ENCODE results near the gene CABLES2.
A peak's percentile ranks its signal among the peaks of the same experiment; 100 is the strongest.

Gene CABLES2, protein sequence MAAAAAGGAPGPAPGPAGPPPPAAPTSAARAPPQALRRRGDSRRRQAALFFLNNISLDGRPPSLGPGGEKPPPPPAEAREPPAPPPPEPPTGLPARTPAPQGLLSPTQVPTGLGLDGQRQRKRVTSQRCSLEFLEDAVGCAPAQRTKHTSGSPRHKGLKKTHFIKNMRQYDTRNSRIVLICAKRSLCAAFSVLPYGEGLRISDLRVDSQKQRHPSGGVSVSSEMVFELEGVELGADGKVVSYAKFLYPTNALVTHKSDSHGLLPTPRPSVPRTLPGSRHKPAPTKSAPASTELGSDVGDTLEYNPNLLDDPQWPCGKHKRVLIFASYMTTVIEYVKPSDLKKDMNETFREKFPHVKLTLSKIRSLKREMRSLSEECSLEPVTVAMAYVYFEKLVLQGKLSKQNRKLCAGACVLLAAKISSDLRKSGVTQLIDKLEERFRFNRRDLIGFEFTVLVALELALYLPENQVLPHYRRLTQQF

DNA sequence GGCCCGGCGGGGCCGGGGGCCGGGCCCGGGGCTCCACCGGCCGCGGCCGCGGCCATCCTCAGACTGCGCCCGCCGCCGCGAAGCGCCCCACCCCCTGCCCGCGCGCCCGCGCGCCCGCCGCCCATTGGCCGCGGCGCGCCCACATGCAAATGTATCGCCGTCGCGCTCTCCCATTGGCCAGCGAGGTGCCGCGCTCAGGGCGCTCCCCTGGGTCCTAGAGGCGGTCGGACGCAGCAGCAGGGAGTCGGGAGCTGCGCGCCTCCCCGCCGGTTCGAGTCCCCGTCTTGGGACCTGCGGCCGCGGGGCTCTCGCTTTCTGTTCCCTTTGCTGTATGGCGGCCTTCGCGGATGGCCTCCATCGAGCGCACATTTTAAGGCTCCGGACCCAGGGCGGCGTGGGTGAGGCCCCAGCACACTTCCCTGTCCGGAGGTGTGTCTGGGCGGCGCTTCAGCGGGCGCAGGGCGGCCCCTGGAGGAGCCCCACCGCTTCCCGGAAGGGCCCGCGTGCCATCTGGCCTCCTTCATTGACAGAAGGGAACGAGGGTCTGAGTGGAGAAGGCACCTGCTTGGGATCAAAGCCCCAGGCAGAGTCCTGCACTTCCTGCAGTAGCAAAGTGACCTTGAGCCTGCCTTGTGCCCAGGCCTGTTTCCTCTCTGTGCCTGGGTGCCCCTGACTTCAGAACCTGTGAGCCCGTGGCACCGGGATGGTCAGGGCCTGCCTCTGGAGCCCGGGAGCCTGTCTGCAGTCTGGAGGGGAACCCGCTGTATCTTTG is at the start of gene CABLES2:
Gene CABLES2 (minus strand): TSS at position 65 of the 772 bp plus-strand sequence. CDS start 9 bp downstream, at position 56.
- peak; percentile 86 for DNase-seq (ENCODE audit: low read depth)

DNA sequence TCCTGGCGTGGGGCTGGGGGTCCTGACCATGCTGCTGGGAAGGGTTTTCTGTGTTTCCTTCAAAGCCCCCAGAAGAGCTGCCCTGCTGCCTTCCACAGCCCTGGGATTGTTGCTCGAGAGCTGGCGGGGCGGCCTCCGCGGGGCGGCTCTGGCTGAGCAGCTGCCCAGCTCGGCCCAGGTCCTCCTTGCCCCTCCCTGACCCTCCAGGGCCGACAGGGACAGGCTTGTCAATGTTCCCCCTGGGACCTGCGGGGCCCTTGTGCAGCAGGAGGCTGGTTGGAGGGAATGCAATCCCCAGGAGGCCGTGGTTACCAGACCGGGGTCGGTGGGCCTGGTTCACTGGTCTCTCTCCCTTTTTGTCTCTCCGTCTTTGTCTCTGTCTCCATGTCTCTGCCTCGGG is 48.8 kb upstream of the CABLES2 start:
- no peak for DNase-seq (ENCODE audit: low read depth)

DNA sequence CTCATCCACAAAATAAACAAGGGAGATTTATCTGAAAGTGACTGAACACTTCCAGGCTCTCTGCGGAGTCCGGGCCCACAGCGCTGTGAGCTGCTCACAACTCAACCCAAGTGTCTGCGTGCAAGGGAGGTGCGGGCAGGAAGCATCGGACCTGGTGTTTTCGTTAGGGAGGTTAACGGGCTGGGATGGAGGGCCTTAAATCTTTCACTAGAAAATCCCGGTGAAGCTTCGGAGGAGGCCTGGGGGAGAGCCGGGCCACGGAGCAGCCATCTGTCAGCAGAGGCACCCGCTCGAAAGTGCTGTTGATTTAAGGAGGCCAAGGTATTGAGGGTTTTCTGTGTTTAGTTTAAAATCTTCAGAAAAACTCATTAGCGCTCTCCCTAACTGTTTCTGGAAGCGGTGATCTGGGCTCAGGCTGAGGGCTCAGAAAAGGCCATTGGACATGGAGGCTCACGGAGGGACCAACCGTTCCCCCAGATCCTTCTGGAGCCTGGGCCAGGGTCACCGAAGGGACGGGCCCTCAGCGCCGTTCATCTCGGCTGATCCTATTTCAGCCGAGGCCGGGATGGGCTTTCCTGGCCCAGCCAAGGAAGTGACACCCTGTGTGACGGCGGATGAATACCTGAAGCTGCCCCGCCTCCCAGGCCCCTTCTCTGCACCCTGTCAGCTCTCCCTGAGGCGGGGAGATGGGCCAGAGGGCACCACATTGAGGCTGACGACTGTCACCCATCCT is 48.0 kb upstream of the CABLES2 start:
- no peak for DNase-seq (ENCODE audit: low read depth)

DNA sequence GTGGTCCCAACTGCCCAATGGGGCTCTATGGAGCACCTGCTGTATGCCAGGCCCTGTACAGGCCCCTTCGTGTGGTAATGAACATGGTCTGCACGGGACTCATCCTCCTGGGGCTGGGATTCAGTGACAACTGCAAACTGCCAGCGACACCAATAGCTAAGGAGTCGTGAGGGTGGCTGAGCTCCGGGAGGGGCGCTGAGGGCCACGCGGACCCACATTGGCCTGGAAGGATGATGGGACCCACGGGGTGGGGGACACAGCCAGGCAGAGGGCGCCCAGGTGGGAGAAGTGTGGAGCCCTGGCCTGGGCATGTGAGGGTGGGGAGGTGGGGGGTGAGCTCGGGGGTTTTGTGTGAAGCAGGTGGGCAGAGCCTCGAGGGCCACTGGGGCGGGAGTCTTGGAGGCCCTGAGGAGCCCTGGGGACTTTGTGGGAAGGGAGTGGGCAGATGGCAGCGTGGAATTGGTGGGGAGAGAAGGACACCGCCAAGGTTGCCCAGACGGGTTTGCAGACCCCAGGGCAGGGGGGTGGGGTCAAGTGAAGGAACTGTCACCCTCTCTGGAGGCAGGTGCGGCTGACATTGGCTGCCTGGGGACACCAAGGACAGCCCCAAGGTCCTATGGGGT is 46.2 kb upstream of the CABLES2 start:
- no peak for DNase-seq (ENCODE audit: low read depth)

DNA sequence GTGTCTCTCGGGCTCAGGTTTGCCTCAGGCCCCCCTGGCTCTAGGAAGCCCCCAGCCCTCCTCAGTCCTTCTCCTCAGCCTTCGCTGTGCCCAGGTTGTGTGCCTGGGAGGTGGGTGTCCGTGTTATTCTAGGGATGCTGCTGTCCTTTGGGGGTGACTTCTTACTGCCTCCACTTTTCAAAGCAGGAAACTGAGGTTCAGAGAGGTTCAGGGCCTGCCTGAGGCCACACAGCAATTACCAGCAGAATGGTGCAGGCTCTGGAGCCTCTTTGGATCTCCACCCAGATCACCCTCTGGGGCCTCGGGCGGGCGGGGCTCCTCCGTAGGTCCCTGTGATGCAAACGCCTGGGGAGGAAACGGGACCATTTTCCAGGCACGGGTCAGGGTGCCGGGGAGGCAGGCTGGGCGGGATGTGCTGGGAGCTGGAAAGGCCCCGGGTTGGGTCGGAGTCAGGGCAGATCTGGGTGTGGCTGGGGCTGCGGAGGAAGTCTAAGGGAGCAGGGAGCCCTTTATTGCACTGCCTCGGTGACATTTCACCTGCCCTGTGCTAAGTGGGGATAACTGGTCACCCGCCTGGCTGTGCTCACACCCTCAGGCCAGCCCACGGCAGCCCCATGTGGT is 45.5 kb upstream of the CABLES2 start:
- no peak for DNase-seq (ENCODE audit: low read depth)

DNA sequence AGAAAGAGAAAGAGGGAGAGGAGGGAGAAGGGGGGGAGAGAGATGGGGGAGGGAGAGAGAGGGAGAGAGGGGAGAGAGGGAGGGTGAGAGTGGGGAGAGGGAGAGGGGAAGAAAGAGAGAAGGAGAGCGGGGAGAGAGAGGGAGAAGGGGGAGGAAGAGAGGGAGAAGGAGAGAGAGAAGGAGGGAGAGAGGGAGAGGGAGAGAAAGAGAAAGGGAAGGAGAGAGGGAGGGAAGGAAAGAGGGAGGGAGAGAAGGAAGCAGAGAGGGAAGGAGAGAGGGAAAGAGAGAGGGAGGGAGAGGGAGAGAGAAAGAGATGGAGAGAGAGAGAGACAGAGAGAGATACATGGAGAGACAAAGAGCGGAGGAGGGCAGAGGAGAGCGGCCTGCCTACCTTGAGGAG is 44.9 kb upstream of the CABLES2 start:
- no peak for DNase-seq (ENCODE audit: low read depth)

DNA sequence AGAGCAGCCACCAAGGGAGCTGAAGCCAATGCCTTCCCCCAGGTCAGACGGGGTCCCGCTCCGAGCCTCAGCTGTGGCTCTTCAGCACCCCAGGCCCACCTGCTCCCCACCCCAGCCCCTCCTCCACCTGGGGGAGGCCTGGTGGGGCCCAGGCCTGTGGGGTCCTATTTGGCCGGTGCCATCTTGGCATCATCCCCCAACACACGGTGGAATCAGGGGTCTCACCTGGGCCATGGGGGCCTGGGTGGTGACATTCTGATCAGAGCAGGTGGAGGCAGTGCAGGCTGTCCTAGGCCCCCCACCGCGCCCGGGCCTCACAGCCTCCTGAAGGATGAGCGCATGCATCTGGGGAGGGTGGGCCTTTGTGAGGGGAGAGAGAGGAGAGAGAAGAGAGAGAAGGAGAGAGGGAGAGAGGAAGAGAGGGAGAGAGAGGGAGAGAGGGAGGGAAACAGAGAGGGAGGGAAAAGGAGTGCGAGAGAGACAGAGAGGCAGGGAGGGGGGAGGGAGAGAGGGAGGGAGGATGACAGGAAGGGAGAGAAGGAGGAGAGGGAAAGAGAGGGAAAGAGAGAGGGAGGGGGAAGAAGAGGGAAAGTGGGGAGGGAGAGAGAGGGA is 44.2 kb upstream of the CABLES2 start:
- DNase-seq (ENCODE audit: low read depth), result no peak

DNA sequence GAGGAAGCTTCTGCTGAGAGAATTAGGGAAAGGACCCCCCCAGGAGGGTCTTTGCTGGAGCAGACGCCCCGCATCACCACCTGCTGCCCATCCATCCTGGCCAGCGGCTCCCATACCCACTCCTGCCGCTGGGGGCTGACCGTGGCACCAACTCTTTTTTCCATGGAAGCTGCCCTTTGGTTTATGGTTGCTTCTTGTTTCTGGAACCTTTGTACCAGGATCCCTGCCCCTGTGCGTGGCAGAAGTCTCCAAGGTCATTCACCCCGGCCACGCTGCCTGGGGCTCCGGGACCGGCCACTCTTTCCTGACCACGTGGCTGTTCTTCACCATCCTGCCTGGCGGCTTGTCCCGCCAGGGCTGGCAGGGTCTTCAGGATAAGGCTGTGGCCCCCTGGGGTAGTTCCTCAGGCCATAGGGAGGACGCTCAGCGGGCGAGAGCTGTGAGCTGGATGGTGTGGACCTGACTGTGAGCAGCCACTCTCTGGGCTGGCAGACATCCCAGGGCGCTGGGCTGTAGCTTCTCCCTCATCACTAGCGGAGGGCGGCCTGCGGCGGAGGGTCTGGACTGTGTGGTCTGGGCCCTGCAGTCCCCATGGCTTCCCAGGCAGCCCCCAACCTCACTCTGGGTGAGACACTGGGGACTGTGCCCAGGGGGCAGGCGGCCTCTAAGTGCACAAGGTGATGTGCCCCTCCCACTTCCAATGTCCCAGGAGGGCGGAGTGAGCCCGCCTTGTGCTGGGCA is 43.0 kb upstream of the CABLES2 start:
- DNase-seq (ENCODE audit: low read depth), result no peak

DNA sequence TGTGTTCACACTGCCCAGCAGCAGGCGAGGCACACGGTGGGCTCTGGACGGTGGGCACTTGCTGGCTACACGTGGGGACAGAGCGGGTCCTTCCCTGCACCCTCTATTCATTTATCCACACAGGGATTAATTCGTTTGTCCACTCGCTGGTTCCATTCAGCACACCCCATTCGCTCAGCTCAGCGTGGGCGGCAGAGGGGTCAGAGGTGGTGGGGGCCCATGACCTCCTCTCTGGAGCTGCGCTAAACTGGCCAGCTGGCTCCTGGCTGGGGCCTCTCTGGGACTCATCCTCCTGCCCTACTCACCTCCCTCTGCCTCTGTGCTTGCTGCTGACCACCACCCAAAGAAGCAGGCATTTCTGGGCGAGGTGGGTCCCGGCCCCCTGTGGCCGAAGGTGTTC is 41.7 kb upstream of the CABLES2 start:
- no peak for DNase-seq (ENCODE audit: low read depth)

DNA sequence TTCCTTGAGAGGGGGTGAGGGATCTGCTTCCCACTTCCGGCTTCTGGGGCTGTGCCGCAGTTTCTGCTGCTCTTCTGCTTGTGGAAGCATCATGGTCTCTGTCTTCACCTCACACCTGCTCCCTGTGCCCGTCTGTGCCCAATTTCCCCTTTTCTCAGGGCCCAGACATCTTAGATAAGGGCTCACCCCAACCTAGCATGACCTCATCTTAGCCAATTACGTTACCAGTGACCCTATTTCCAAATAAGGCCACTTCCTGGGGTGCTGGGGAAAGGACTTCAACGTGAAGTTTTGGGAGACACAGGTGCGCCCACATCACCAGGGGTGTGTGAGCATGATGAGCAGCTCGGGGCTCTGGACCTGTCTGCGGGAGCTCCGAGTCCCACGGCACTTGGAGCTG is 41.0 kb upstream of the CABLES2 start:
- no peak for DNase-seq (ENCODE audit: low read depth)

DNA sequence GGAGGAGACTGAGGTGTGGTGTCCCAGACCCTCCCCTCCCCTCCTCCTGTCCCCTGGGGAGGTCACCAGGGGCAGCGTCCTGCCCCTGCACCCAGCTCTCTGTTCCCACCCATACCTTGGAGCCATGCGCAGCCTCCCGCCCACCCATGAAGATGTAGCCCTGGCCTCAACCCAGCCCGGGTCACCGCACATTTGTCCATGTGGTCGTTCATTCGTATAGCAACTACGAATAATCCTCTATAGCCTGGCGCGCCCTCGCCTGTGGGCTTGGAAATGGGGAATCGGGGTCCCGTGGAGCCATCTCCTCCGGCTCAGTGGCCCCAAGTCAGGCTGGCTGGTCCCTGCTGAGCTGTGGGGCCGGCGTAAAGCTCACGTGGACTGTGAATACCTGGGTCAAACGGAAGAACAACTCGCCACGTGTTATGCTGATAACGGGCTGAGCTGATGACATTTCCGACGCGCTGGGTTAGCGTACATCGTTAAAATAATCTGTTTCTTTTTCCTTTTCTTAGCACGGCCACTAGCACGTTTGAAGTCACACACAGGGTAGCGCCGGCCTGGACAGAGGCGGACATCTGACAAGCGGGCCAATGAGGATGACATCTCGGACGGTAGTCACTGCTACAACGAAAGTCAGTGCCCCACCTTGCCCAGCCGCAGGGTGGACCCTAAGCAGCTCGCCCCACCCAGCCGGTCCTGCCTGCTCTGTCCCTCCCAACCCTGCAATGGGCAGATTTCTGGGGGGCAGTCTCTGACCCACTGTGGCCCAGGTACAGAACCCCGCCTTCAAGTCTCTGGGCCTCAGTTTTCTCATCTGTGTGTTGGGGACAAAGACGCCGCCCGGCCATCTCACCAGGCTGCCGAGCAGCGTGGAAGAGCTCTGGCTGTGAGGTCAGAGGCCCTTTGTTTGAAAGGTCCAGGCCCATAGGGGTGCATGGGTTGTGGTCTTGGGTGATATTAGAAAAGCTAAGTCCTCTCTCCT is 40.1 kb upstream of the CABLES2 start:
- no peak for DNase-seq (ENCODE audit: low read depth)

DNA sequence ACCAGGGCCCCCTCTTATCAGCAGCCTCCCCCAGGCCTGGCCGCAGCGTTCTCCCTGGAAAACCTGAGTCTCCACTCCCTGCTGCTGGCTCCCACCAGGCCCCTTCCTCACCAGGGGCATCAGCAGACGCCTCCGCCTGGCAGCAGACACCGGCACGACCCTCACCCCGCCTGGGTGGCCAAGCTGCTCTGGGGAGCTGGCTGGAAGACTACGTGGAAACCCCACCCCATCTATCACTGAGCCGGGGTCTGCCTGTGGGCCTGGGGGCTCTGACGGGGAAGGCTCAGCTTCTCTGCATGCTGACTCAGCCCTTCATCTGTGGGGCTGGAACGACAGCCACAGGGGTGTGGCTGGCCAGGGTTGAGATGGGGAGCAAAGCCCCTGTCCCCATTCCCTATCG is 39.4 kb upstream of the CABLES2 start:
- no peak for DNase-seq (ENCODE audit: low read depth)

DNA sequence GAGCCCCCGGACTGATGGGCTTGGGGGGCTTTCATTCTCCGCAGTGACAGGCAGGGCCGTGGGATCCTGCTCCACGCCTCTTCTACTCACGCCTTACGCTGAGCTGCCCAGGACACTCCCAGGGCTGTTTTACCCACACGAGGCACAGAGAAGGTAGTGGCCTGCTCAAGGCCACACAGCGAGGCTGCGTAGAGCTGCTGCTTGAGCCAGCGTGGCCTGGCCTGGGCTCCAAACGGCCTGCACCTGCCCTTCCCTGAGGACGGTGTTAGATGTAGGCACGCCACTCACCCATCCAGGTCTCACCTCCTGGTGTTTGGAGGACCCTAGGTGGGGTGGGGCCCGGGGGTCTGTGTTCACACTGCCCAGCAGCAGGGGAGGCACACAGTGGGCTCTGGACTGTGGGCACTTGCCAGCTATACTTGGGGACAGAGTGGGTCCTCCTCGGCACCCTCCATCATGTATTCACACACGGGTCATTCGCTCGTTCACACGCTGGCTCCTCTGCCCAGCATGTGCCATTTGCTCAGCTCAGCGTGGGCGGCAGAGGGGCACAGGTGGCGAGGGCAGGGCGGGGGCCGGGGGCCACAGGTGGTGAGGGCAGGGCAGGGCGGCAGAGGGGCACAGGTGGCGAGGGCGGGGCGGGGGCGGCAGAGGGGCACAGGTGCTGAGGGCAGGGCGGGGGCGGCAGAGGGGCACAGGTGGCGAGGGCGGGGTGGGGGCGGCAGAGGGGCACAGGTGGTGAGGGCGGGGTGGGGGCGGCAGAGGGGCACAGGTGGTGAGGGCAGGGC is 38.7 kb upstream of the CABLES2 start:
- DNase-seq (ENCODE audit: low read depth), result no peak

DNA sequence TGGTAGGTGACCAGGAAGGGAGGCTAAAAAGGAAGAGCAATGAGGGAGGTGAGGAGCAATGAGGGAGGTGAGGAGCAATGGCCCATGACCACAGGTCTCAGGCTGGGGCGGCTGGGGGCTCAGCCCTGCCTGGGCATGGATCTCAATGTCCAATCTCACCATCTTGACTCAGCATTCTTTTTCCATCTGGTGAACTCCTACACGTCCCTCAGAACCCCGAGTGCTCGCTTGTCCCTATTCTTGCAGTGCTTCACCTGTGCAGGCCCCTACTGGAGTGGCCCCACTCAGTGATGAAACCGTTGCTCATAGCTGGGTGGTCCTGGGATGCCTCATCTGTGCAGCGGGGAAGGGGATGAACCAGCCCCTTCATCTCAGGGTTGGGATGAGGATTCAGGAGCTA is 37.2 kb upstream of the CABLES2 start:
- no peak for DNase-seq (ENCODE audit: low read depth)

DNA sequence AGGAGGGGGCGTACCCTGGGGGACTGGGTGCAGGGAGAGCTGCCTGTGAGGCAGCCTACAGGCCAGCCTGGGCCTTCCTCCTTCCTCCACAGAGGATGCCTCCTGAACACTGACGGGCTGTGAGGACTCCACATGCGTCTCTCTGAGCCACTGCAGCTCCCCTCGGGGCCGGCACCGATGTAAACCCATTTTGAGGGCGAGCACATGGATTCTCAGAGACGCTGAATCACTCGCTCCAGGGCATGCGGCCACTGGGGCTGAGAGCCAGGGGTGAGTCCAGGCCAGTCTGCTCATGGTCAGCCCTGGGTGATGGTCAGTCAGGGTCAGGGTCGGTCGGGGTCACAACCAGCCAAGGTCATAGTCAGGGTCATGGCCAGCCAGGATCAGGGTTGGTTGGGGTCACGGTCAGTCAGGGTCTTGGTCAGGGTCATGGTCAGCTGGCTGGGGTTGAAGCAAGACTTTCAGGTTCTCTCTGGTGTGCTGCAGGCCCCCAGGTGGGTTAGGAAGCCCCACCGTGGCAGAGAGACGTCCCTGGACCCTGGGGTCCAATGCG is 35.0 kb upstream of the CABLES2 start:
- no peak for DNase-seq (ENCODE audit: low read depth)

DNA sequence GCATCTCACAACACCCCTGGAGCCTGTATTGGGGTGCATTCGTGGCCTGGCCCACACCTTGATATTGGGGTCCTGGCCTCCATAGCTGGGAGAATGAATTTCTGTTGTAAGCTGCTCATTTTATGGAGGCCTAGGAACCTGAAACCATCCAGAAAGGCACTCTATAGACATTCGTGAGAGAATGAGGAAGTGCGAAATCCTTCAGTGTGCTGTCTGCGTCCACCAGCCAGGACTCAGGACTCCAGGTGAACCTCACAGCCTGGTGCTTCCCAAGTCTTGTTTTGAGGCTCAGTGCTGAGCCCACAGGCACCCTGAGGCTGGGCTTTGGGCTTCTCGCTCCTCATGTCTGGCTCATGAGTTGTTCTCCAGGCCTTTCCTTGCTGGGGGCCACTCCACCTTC is 32.1 kb upstream of the CABLES2 start:
- DNase-seq (ENCODE audit: low read depth), result no peak

DNA sequence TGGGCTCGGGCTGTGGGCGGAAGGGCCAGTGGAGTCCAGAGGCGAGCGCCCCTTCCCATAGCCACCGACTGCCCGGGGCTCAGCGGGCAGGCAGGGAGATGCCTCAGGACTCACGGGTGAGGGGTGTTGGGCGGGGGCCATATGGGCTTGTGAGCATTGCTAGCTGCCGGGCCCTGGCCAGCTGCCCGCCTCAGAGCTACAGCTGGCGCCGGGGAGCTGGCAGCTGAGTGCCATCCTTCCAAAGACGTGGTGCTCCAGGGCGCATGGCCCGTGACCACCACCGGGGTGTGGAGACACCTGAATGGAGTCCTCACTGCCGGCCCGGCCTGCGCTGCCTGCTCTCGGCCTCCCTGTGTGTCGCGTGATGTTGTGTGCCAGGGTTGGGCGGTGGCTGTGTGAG is 30.8 kb upstream of the CABLES2 start:
- no peak for DNase-seq (ENCODE audit: low read depth)

DNA sequence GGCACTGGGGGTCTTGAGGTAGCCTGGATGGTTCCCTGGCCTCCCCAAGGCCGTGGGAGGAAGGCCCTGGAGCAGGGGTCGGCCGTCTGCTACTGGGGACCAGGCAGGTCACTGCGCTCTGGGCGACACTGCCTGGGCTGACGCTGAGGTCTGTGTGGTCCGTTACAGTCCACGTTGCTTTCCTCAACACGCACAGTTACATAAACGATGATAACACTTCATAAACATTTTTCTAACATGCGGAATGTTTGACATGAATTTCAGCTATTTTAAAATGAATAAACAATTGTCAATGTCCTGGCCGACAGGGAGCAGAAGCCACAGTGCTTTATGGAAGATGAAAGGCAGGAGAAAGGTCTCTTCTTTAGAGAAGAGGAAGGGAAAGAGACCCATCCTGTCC is 30.4 kb upstream of the CABLES2 start:
- no peak for DNase-seq (ENCODE audit: low read depth)
